ENCODE data around the gene GRIPAP1.

The GRIPAP1 gene, protein sequence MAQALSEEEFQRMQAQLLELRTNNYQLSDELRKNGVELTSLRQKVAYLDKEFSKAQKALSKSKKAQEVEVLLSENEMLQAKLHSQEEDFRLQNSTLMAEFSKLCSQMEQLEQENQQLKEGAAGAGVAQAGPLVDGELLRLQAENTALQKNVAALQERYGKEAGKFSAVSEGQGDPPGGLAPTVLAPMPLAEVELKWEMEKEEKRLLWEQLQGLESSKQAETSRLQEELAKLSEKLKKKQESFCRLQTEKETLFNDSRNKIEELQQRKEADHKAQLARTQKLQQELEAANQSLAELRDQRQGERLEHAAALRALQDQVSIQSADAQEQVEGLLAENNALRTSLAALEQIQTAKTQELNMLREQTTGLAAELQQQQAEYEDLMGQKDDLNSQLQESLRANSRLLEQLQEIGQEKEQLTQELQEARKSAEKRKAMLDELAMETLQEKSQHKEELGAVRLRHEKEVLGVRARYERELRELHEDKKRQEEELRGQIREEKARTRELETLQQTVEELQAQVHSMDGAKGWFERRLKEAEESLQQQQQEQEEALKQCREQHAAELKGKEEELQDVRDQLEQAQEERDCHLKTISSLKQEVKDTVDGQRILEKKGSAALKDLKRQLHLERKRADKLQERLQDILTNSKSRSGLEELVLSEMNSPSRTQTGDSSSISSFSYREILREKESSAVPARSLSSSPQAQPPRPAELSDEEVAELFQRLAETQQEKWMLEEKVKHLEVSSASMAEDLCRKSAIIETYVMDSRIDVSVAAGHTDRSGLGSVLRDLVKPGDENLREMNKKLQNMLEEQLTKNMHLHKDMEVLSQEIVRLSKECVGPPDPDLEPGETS

GRCh38 chrX:49002091-49002935 is at the start of gene GRIPAP1:
TSS of gene GRIPAP1 (minus strand) at chrX:49002264. CDS start at chrX:49002229, 35 bp downstream.
- DNase-seq = peak; percentile 75

GRCh38 chrX:49043987-49044281 is 41.9 kb upstream of the GRIPAP1 start:
- DNase-seq = no peak

DNA sequence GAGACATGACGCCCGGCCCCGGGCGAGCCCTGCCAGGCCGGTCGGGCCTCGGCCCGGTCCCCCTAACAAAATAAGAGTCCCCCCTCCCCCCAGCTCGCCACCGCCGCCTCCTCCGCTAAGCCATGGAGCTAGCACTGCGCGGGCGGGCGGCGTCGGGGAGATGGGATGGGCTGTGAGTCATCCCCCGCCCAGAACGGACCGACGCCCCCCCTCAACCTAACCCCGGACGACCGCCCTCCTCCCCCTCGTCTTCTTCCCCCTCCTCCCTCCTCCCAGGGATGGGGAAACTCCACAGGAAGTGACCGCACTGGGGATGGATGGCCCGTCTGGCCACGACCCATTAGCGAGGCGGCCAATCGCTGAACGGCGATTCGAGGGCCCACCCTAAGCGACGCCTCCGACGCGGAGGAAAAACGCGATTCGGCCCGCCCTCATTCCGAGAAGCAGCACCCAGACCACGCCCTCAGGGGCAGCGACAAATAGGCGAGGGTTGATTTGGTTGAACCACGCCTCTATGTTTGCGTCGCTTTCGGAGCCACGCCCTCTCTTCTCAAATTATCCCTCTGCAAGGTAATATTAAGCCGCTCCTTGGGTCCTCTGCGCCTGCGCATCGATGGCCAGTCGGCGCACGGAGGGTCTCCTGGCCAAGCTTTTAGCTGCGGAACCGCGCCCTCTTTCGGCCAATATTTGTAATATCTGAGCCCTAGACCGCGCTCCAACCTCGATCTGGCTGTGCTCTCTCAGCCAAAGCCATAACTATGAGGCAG is 41.3 kb upstream of the GRIPAP1 start, which contains the start of gene TFE3:
TFE3 (minus strand) TSS at position 138 of the 767 bp plus-strand sequence; CDS start at position 7, 131 bp downstream.
- peak; percentile 91 for DNase-seq

GRCh38 chrX:49042581-49043219 is 40.6 kb upstream of the GRIPAP1 start:
- DNase-seq = no peak

GRCh38 chrX:49041744-49042580 is 39.9 kb upstream of the GRIPAP1 start:
- no peak for DNase-seq

DNA sequence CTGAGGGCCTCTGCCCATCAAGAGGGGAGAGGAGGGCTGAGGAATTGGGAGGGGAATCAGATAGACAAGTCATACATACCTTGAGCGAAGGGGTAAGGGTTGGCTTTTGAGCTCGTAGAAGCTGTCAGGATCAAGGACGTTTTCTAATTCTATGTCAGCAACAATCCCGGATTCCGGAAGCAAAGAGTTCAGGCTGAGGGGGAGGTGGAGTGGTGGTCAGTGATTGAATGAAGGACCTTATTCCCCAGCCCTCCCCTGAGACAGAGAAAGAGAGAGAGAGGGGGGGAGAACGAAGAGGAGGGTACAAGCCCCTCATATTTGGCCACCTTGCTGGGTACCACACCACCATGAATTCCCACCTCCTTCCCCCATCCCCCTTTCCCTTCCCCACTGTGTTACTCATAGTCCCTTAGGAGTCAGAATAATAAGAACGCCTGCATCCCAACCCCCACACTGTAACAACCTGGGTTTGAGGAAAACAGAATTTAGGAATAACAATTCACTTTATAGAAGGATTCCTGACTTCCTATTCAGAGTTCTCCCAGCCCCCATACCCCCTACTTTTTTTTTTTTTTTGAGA is 38.4 kb upstream of the GRIPAP1 start:
- no peak for DNase-seq

DNA sequence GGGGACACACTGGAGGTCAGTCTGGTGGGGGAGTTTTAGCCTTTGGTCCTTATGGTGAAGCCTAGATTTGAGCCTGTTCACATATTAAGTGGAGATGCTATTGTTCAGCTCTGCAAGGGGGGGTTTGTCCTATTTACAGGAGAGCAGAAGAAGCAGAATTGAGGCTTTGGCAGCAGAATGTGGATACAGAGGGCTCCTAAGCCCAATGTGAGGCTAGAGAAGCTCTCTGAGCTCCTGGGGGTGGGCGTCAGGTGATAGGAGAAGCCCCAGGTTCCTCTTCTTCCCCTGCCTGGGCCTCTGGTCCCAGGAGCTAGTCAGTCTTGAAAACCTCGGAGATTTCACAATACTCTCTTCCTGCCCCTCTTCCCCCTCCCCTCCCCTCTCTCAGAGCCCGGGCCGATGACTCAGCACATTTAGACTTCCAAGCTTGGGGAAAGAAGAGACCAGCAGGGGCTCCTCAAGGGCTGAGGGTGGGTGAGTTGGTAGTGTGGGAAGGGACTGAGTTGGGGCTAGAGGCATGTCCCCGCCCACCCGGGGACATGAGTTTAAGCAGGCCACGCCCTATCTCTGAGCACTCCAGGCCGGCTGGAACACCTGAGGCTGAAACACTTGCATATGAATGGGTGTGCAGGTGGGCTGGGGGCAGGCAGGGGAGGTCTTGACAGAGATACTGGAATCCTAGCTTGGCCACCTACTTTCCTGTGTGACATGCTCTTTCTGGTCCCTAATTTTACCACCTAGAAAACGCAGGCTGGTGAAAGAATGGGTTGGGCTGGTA is 37.7 kb upstream of the GRIPAP1 start:
- DNase-seq = peak; percentile 35

- no peak for DNase-seq
Measured at GRCh38 chrX:49037883-49038475, 35.9 kb upstream of the GRIPAP1 start.

GRCh38 chrX:49030283-49030682 is 28.2 kb upstream of the GRIPAP1 start:
- no peak for DNase-seq

DNA sequence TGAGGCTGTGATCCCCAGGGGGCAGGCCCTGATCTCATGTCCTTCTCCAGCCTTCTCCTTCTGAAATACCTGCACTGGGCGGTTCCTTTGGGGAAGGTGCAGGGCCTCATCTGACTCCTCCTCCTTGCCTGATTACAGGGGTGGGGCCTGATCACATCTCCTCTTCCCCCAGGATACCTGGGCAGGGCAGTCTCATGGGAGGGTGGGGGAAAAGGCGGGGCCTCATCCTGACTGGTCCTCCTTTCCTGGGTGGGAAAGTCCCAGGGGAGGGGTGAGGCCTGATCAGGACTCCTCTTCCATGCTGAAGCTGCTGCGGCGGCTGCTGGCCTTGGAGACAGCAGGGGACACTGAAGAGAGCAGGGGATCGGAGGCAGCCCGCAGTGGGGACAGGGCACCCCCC is 27.8 kb upstream of the GRIPAP1 start:
- no peak for DNase-seq

DNA sequence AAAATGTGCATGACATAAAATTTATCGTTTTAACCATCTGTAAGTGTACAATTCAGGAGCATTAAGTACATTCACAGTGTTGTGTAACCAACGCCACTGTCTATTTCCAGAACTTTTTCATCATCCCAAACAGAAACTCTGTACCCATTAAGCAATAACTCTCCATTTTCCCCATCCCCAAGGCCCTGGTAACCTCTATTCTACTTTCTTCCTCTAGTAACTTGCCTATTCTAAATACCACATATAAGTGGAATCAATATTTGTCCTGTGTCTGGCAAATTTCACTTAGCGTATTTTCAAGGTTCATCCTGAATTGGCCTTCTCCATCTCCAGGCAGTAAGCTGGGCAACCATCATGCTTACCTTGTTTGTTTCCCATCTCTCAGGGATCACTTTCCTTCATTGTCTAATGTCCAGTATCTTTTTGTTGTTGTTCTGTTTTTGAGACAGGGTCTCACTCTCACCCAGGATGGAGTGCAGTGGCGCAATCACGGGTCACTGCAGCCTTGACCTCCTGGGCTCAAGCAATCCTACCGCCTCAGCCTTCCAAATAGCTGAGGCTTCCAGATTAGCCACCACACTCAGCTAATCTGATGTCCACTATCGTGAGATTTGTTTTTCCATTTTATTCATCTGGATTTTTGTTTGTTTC is 17.7 kb upstream of the GRIPAP1 start:
- DNase-seq = no peak

- no peak for DNase-seq
Measured at GRCh38 chrX:49019050-49019449, 17.0 kb upstream of the GRIPAP1 start.

DNA sequence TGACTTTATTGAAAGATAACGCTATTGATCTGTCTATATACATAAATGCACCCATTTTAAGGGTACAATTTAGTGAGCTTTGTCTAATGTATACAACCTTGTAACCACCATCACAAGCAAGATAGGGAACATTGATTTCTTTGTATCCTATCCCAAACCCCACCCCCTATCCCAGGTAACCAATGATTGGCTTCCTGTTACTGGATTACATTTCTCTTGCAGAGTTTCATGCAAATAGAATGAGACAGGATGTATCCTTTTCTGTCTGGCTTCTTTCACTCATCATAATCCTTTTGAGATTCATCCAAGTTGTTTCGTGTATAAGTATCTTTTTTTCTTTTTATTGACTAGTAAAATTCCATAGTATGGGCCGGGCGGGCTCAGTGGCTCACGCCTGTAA is 1.6 kb upstream of the GRIPAP1 start:
- DNase-seq = no peak

DNA sequence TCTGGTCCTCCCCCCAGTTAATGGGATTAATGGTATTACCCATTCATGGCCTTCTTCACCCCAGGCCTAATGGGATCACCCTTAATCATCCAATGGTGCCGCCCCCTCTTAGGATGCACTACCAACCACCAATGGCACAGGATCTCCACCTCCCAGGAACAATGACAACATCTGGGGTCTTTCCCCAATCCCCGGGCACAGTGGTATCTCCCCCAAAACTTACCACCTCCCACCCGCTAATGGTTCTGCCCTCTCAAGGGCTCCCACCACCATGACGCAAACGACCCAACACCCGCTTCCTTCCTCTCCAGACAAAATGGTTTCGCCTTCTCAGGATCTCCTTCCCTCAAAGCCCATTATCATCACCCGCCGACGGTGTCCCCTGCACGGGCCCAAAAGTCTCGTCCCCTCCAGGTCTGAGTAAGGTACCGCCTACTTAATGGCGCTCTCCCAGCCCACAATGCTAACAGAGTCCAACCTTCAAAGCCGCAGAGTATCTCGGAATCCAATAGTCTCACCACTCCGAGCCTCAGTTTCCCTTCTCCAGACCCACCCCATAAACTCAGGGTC is 458 bp downstream of the GRIPAP1 start:
- peak; percentile 62 for DNase-seq

DNA sequence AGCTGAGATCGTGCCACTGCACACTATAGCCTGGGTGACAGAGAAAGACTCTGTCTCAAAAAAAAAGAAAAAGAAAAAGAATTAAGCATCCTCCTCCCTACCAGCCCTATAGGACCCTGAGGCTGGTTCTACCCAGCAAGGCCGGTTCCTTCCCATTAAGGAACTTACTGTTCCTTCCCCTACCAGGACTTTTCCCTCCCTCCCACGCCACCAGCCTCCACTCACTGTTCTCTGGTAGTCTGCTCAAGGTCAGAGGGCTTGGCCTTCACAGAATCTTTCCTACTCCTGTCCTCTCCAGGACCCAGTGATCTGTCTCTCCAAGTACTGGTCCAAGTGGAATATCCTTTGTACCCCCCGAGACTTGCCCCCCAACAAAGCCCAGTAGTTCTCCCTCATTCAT is 1.4 kb downstream of the GRIPAP1 start:
- DNase-seq = no peak

DNA sequence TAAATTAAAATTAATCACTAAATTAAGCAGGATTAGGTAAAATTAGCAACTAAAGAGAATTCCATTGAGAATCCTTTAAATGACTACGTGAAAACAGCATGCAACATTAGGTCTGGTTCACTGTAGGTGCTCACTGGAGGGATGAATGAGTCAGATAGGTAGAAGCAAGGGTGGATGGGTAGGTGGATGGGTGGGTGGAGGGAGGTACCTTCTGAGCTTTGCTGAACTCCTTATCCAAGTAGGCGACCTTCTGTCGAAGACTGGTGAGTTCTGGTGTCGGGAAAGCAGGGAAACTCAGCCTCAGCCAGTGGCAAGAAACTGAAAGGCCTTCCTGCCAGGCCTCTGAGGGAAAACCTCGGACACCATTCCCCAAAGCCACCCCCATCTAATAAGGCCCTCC is 3.0 kb downstream of the GRIPAP1 start:
- DNase-seq = no peak

DNA sequence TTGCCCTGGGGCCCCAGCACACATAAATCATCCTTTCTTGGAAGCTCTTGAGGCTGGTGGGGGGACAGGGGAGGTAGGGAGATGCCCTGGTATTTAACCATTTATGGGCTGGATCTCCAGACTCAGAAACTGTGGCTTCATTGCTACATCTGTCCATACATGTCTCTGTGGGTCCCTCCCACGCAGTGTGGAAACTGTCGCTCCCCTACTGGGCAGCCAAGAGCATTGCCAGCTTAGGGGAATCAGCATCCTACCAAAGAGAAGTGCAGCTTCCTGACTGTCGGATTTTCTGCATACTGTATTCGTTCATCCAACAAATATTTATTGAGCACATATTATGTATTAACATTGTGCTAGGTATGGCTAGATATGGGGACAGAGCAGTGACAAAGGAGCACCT is 3.7 kb downstream of the GRIPAP1 start:
- no peak for DNase-seq

DNA sequence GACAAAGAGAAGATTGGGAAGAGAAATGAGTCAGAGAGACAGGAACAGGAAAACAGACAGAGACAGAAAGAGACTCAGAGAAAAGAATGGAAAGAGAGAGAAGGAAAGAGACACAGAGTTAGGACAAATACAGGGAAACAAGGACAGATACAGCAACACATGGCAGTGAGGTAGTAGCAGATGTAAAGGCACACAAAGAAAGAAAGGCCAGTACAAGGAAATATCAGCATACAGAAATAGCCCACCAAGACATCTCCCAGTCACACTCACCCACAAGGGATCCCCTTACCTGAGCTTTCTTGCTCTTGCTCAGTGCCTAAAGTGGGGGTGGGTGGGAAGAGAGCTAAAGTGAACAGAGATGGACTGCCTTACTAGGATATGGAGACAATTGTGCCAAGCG is 4.2 kb downstream of the GRIPAP1 start:
- DNase-seq = no peak
